CD4-positive, alpha-beta T cell treated with Interleukin-4 for 4 hours (primary cell): ENCODE measurements around the gene SPINT3.

Experiments
- DNase-seq: peaks from one replicate; pipeline ENCODE4 v3.0.0-alpha.2; 2020

Gene SPINT3

GRCh38 chr20:45515147-45515913 is at the start of gene SPINT3:
Gene SPINT3, minus strand, starts transcription at chr20:45515622. Its CDS starts 14 bp downstream, at chr20:45515608.
- no peak for DNase-seq

- no peak for DNase-seq
These were observed 49.4 kb upstream of the SPINT3 start for GRCh38 chr20:45564760-45565276.

GRCh38 chr20:45555198-45555597 is 39.8 kb upstream of the SPINT3 start:
- no peak for DNase-seq

GRCh38 chr20:45552456-45552855 is 37.0 kb upstream of the SPINT3 start:
- no peak for DNase-seq

- no peak for DNase-seq
These were observed 35.3 kb upstream of the SPINT3 start for GRCh38 chr20:45550765-45551164.

- no peak for DNase-seq
These were observed 33.0 kb upstream of the SPINT3 start for GRCh38 chr20:45548410-45548809.

GRCh38 chr20:45547206-45547770 is 31.9 kb upstream of the SPINT3 start, which contains the start of gene EPPIN:
Gene EPPIN, minus strand, starts transcription at chr20:45547401. Its CDS starts 44 bp downstream, at chr20:45547357.
- DNase-seq, result no peak

- no peak for DNase-seq
These were observed 30.5 kb upstream of the SPINT3 start for GRCh38 chr20:45545754-45546453.

- DNase-seq, result no peak
These were observed 29.9 kb upstream of the SPINT3 start for GRCh38 chr20:45545351-45545750.

GRCh38 chr20:45539382-45539781 is 24.0 kb upstream of the SPINT3 start, which contains the start of gene WFDC6:
Gene WFDC6, minus strand, starts transcription at chr20:45539482. Its CDS starts 75 bp downstream, at chr20:45539407.
- no peak for DNase-seq

- no peak for DNase-seq
These were observed 22.9 kb upstream of the SPINT3 start for GRCh38 chr20:45538209-45538799.

- DNase-seq, result no peak
These were observed 11.9 kb upstream of the SPINT3 start for GRCh38 chr20:45527294-45527693.

GRCh38 chr20:45523821-45524220 is 8.4 kb upstream of the SPINT3 start:
- no peak for DNase-seq

- no peak for DNase-seq
These were observed 2.9 kb upstream of the SPINT3 start for GRCh38 chr20:45518282-45518681.

GRCh38 chr20:45510242-45510862 is 5.1 kb downstream of the SPINT3 start:
- DNase-seq, result no peak

- DNase-seq, result no peak
These were observed 6.3 kb downstream of the SPINT3 start for GRCh38 chr20:45509091-45509490.

- no peak for DNase-seq
These were observed 7.1 kb downstream of the SPINT3 start for GRCh38 chr20:45508068-45508886.

GRCh38 chr20:45507011-45507820 is 8.2 kb downstream of the SPINT3 start:
- no peak for DNase-seq

GRCh38 chr20:45506398-45506797 is 9.0 kb downstream of the SPINT3 start:
- no peak for DNase-seq

- DNase-seq, result no peak
These were observed 12.0 kb downstream of the SPINT3 start for GRCh38 chr20:45503403-45503802.

- DNase-seq, result no peak
These were observed 12.9 kb downstream of the SPINT3 start for GRCh38 chr20:45502561-45502960.
